M059J (cell line): ENCODE measurements around the gene ADD2. TPM values are rescaled to one million over a fixed set of nuclear protein-coding genes. Genes with fewer than 3 reads are reported as not detected.
A peak's percentile ranks its signal among the peaks of the same experiment; 100 is the strongest.

ENCODE experiments used
- DNase-seq: peaks from one replicate; pipeline ENCODE4 v3.0.0-alpha.2; 2012; ENCODE audit warnings: low read depth
- total RNA-seq: library from RNA; depleted of rRNA; stranded (reverse); fragments of >200 nt; shearing (Covaris generic); gene quantifications from 2 replicates; pipeline ENCODE4 v1.2.3, GENCODE V29; 2014

The ADD2 gene
- total RNA-seq, 1 experiment from 2014 or later = 6.9 TPM

GRCh38 chr2:70674636-70675430, 93.2 kb downstream of the ADD2 start:
- DNase-seq = no peak

DNA sequence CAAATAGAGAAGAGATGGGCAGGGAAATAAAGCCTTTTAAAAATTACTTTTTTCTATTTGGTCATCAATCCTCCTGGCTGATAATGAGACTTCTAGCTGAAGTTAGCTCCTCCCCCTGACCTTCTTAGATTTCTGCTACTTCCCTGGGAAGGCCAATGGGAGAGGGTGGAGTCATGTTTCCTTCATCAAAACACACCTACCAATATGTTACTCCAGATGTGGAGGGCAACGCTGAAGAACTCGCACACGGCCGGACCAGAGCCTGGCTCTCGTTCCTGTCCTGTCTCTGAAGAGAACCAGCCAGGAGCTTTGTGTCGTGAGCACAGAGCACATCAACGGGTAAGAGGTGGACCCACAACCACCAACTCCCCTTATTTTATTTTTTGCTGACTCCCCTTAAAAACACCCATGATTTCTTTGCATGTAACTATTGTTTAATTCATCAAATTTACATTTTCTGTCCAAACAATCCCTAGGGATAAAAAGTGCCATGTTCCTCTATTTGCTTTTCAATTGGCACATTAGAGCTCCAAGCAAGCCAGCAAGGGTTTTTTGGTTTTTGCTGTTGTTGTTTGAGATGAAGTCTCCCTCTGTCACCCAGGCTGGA, 94.9 kb downstream of the ADD2 start:
- DNase-seq = no peak

GRCh38 chr2:70671092-70671675, 96.8 kb downstream of the ADD2 start:
- DNase-seq = peak; percentile 24

DNA sequence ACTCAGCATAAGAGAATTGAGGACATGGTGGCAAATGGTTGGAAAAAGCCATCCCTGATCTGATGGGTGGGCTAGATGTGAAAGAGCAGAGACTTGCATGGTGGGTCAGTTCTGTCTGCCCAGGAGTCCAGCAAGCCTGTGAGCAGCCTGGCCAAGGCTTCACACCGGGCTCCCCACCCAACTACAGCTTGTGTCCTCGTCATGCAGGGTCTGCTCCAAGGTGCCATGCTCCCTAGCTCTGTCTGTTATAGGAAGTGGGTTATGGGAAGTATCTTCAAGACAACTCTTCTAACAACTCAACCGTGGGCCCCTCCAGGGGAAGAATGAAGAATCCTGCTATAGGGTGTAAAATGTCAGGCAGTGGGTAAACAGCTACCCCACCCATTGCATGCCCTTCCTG, 97.4 kb downstream of the ADD2 start:
- DNase-seq = no peak

- DNase-seq = no peak
Observed at GRCh38 chr2:70670202-70670601, 97.8 kb downstream of the ADD2 start.

- no peak for DNase-seq
Observed at GRCh38 chr2:70668911-70669310, 99.1 kb downstream of the ADD2 start.

GRCh38 chr2:70668432-70668831, 99.6 kb downstream of the ADD2 start:
- DNase-seq = no peak

DNA sequence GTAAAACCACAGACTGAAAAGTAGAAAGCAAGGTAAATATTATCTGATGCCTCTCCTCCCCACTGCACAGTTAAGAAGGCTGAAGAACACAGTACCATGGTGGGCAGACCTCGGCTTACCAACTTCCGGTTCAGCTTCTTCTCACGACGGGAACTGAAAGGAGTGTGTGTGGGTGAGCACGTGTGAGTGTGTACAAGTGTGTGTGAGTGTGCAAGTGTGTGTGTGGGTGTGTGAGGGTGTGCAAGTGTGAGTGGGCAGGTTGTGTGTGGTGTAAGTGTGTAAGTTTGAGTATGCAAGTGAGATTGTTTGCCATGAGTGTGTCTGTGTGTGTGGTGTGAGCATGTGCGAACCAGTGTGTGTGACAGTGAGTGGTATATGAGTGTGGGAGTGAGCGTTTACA, 103.5 kb downstream of the ADD2 start:
- no peak for DNase-seq

DNA sequence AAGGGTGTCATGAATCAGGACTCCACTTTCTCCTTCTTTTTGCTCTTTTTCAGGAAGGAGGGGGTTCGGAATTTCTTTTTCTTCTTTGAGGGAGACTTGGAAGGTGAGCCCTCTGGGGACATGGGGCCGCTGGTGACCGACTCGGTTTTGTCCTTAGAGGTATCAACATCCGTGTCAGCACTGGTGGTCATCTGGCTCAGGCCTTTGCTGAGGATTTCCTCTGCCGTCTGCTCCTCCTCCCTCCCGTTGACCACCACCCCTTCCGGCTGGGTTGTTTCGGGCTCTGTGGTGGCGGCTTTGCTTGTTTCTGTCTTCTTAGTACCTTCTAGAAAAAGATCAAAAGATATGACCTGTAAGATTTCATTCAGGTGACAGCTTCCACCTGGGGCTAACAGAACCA, 104.6 kb downstream of the ADD2 start:
- DNase-seq = no peak

- no peak for DNase-seq
Observed at GRCh38 chr2:70659551-70659950, 108.4 kb downstream of the ADD2 start.

GRCh38 chr2:70658476-70658875, 109.5 kb downstream of the ADD2 start:
- DNase-seq = no peak

DNA sequence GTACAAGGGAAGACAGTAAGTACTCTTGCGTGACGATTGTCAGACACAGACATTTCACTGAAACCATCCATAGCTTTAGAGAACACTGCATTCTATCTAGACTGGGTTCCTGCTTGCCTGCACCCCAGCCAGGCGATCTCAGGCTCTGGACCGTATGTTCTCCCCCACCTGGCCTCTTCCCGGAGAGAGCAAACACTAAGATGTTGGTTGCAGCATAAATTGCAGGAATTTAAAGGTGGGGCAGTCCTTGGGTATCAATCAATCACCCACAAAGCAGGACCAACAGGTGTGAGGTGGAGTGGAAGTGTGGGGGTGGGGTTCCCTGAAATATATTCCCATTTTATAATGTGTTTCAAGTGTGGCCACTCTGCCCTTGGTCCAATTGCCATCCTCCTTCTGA, 110.8 kb downstream of the ADD2 start:
- DNase-seq = no peak

GRCh38 chr2:70656421-70657010, 111.5 kb downstream of the ADD2 start:
- DNase-seq = no peak

DNA sequence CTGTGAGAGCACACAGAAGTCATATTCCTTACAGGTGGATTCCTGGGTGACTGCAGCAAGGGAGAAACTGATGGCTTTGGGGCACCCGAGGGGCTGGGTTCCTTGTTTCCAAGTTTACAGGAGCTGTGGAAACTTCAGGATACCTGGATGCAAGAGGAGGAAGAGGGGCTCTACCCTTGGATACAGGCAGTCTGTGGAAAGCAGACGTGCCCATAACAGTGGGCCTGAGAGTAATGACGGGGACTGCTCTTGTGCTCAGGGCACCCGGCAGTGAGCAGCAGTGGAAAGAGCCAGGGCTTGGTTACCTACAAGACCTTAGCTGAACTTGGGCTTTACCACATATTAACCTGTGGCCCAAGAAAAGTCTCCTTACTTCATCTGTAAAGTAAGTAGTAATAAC, 112.2 kb downstream of the ADD2 start:
- DNase-seq = no peak

DNA sequence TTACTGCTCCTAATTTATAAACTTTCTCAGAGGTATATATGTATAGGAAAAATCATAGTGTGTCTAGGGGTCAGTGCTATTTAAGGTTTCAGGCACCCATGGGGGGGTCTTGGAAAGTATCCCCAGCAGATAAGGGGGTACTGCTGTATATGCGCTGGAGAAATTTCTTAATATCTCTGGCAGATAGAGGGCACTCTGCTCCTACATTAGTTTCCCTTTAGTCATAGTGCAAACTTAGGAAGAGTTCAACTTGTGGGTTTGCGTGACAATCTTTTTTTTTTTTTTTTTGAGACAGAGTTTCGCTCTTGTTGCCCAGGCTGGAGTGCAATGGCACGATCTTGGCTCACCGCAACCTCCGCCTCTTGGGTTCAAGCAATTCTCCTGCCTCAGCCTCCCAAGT, 112.8 kb downstream of the ADD2 start:
- DNase-seq = peak; percentile 44

DNA sequence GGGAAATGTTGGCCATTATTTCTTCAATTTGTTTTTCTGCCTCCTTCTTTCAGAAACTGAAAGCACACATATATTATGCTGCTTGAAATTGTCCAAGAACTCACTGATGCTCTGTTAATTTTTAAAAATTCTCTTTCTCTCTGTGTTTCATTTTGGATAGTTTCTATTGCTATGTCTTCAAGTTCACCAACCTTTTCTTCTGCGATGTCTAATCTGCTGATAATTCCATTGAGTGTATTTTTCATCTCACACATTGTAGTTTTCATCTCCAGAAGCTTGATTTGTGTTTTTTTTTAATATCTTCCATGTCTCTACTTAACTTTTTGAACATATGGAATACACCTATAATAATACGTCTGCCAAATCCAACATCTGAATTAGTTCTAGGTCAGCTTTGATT, 116.3 kb downstream of the ADD2 start:
- DNase-seq = no peak

DNA sequence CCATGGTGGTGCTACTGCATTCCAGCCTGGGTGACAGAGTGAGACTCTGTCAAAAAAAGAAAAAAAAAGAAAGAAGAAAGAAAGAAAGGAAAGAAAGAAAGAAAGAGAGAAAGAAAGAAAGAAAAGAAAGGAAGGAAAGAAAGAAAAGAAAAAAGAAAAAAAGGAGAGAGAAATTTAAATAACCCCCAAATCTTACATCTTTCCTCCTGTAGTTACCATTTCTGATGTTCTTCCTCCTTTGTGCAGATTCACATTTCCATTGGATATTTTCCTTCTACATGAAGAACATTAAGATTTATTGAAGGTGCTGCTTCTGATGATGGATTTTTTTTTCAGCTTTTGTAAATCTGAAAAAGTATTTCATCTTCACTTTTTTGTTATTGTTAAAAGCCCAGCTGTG, 117.0 kb downstream of the ADD2 start:
- DNase-seq = no peak

DNA sequence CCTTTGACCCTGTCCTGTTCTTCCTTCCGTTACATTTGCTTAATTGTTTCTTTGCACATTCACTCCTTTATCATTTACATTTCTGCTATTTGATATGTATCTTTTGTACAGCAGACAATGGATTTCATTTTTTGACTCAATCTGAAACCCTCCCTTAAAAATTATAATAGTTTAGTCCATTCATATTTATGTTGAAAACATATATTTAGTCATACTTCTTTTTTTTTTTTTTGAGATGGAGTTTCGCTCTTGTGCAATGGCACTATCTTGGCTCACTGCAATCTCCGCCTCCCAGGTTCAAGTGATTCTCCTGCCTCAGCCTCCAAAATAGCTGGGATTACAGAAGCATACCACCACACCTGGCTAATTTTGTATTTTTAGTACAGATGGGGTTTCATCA, 119.0 kb downstream of the ADD2 start:
- DNase-seq = no peak

DNA sequence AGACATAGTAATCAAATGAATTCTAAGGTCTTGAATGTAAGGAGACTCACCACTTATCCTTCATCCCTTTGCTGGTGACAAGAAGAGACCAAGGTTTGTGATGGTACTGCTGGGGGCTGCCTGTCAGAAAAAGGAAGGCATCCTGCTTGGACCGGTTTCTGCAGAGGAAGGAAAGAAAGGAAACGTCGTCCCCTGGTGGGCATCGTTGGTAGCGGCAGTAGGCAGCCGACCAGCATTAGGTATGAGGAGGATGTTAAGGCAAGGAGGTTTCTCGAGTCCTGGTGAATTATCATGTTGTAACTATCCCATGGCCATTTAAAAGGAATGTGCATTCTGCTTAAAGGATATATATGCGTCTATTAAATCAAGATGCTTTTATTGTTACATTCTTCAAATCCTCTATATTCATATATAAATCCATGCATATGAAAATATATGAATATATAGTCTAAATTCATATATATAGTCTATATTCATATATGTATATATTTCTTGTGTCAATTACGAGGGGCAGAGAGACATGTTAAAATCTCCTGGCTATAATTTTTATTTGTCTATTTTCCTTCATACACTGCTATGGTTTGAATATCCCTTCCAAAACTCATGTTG, 120.0 kb downstream of the ADD2 start:
- peak; percentile 55 for DNase-seq

DNA sequence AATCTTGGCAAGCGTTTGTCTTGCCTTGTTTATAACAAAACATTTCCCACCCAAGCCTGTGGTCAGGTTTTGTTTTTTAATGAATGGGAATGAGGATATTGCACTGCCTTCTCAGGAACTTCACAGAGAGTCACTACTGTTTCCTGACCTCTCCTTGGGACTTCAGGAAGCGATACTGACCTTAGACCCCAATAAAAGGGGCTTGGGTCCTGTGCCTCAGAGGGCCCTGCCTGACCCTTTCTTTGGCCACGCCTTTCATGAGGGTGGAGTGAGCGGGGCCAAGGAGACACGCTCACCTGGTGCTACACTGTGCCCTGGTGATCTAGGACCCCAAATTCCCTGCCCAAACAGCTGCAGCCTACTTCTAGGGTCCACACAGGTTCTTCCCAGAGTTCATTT, 121.6 kb downstream of the ADD2 start:
- no peak for DNase-seq

GRCh38 chr2:70645733-70646419, 122.1 kb downstream of the ADD2 start:
- DNase-seq = peak; percentile 16

- DNase-seq = peak; percentile 29
Observed at GRCh38 chr2:70643715-70644114, 124.3 kb downstream of the ADD2 start.
